BJ (cell line): ENCODE measurements around the gene CLEC1B. TPM values are rescaled to one million over a fixed set of nuclear protein-coding genes. Genes with fewer than 3 reads are reported as not detected.

ENCODE experiments used
- polyA plus RNA-seq: library from polyadenylated mRNA; depleted of rRNA; stranded (reverse); fragments of >200 nt; gene quantifications from 2 replicates; pipeline ENCODE4 v1.2.3, GENCODE V29; 2011; rRNA removed

CLEC1B gene
- polyA plus RNA-seq, 1 experiment: not detected

Other genes starting within 250 kb of the CLEC1B start
- not detected in 2 replicates for gene CD69, start 238.2 kb downstream of the CLEC1B start, polyA plus RNA-seq
- gene KLRF1, start 171.6 kb downstream of the CLEC1B start, polyA plus RNA-seq: not detected in 2 replicates
- gene CLEC2B, start 129.8 kb downstream of the CLEC1B start, polyA plus RNA-seq: 0.04 and 0.27 TPM in 2 replicates
- gene KLRF2, start 117.6 kb downstream of the CLEC1B start, polyA plus RNA-seq: not detected in 2 replicates
- not detected in 2 replicates for gene CLEC2A, start 66.8 kb downstream of the CLEC1B start, polyA plus RNA-seq
- gene CLEC12A, start 27.7 kb downstream of the CLEC1B start, polyA plus RNA-seq: not detected in 2 replicates
- gene CLEC12B, start 11.5 kb upstream of the CLEC1B start, polyA plus RNA-seq: 0.22 TPM in 1 of 2 replicates, not detected in the other
- not detected in 2 replicates for gene CLEC9A, start 31.6 kb upstream of the CLEC1B start, polyA plus RNA-seq
- gene CLEC1A, start 99.9 kb upstream of the CLEC1B start, polyA plus RNA-seq: 0.80 TPM in 2 replicates
- gene CLEC7A, start 131.1 kb upstream of the CLEC1B start, polyA plus RNA-seq: not detected in 2 replicates
- gene OLR1, start 173.0 kb upstream of the CLEC1B start, polyA plus RNA-seq: 6.9 and 9.1 TPM in 2 replicates
- 0.85 and 1.4 TPM in 2 replicates for gene TMEM52B, start 179.9 kb upstream of the CLEC1B start, polyA plus RNA-seq
- gene GABARAPL1, start 213.8 kb upstream of the CLEC1B start, polyA plus RNA-seq: 192 and 275 TPM in 2 replicates